Mucosa of descending colon (tissue), 3 donors: ENCODE results near the gene CAMSAP1. TPM values are rescaled to one million over a fixed set of nuclear protein-coding genes. Genes with fewer than 3 reads are reported as not detected.

Source experiments
- ATAC-seq: fragments of 200-7000 bp; cut with Tn5 transposase; one replicate; pipeline ENCODE4 v1.9.1; 2020; ENCODE audit warnings: mild to moderate bottlenecking, moderate library complexity
- DNase-seq, 3 donors: peaks; one replicate each; pipeline ENCODE4 v3.0.0-alpha.2; 2020
- H3K36me3 ChIP-seq: fragments of 200-600 bp; one replicate; pipeline ENCODE4 v1.8.0; 2021; ENCODE audit warnings: low read depth, mild to moderate bottlenecking
- H3K4me1 ChIP-seq: fragments of 200-600 bp; one replicate; pipeline ENCODE4 v1.8.0; 2021; ENCODE audit warnings: low read depth, mild to moderate bottlenecking
- H3K4me3 ChIP-seq: fragments of 200-600 bp; one replicate; pipeline ENCODE4 v1.8.0; 2021; ENCODE audit warnings: mild to moderate bottlenecking
- H3K9me3 ChIP-seq: fragments of 200-600 bp; one replicate; pipeline ENCODE4 v1.8.0; 2021; ENCODE audit warnings: mild to moderate bottlenecking
- CTCF ChIP-seq: fragments of 200-600 bp; IDR thresholded peaks from one replicate; pipeline ENCODE4 v1.8.0; 2022; ENCODE audit warnings: antibody characterized with exemption, mild to moderate bottlenecking
- intact Hi-C, 2 donors: fragments of 100-400 bp; cut with DNase I in 1 of 2; cut with micrococcal nuclease in 1 of 2; formaldehyde crosslinking; loops; one replicate each; pipeline versions ENCODE4 v1.11.0 to v1.11.1; 2022; cut with DNase I, micrococcal nuclease
- total RNA-seq, 3 donors: library from RNA; stranded (reverse); fragmentation: NEBNext Ultra II Directional in 2 of 3; extraction: Animal tissue kit (Norgen Biotek cat#: 25700) in 2 of 3; gene quantifications; one replicate each; pipeline versions ENCODE4 v1.2.1 to v1.2.4, GENCODE V29; 2021 to 2023
- donor health status: DM: no; HTN: no; CAD: no; lungs with moderate emphysema.
- donor health status: DM: no; HTN: no; CAD: no.
- donor health status: DM: no; HTN: yes; CAD: no.

The CAMSAP1 gene
- total RNA-seq, 3 donors from 2014 or later, result 11.5 to 37.8 (median 14.3) TPM

- ATAC-seq, result peak; percentile 60
- H3K9me3 ChIP-seq, result no peaks in the 10 kb centered on the region
- DNase-seq, result peak in 2 of 3 donors; percentile 74 to 82
- intact Hi-C loops, result loop anchor here in 1 of 2 donors (10.0 kb wide), 1 partner anchor 260 kb away; no protein-coding TSS in a partner anchor
- H3K4me1 ChIP-seq, result no peaks in the 10 kb centered on the region
- H3K4me3 ChIP-seq, result no peak overlapping the region
- peak; percentile 81 for TF ChIP-seq CTCF
- no peaks in the 10 kb centered on the region for H3K36me3 ChIP-seq
These were observed 42.8 kb downstream of the CAMSAP1 start for GRCh38 chr9:135864447-135865049.

DNA sequence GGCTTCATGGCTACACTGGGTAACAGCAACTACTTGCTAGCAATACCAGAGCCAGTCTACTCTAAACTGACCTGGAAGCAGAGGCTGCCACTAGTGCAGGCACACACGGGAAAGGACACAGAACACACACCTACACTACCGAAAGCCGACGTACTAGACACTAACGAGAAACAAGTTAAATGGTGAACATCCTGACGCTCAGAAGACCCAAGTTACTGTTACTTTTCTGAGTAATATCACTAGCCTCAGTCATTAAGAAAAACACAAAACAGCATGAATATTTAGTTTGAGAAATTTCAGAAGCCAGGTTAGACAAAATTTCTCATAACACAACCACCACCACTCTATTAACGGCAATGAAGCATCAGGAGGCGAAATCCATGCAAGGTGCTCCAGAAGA, 44.5 kb downstream of the CAMSAP1 start:
- no peak for ATAC-seq
- Histone ChIP-seq H3K4me1 (no peaks in the 10 kb centered on the region), H3K36me3 (no peaks in the 10 kb centered on the region), H3K9me3 (no peaks in the 10 kb centered on the region), H3K4me3 (no peak overlapping the region)
- no peak for DNase-seq
- no peak for TF ChIP-seq CTCF
- intact Hi-C loops, result loop anchor here in 1 of 2 donors (10.0 kb wide), 1 partner anchor 262 kb away; no protein-coding TSS in a partner anchor

GRCh38 chr9:135858491-135859185, 48.7 kb downstream of the CAMSAP1 start:
- ATAC-seq (no peak), DNase-seq (no peak)
- TF ChIP-seq CTCF, result no peak
- intact Hi-C loops, result no loop called here
- no peaks in the 10 kb centered on the region for H3K36me3 ChIP-seq
- no peak overlapping the region for H3K4me3 ChIP-seq
- no peaks in the 10 kb centered on the region for H3K4me1 ChIP-seq
- H3K9me3 ChIP-seq, result no peaks in the 10 kb centered on the region

DNA sequence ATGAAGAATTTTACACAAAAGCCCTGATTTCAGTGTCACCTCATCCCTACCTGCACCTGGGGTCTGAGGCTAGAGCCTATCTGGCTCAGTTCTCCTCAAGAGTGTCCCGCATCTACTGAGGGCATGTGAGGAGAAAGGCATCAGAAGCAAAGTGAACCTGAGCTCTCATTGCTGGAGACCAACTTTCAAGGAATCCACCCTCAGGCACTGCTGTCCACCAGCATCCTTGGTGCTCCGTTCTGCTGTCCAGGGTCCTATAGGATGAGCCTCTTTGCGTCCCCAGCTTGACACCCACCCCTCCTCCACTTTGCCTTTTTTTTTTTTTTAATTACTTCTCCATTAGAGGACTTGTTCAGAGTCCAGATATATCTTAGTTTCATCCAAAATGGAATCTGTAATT, 49.5 kb downstream of the CAMSAP1 start:
- H3K4me1 ChIP-seq, result no peaks in the 10 kb centered on the region
- no peak for TF ChIP-seq CTCF
- ATAC-seq, result no peak
- H3K4me3 ChIP-seq, result no peak overlapping the region
- no peaks in the 10 kb centered on the region for H3K9me3 ChIP-seq
- no peaks in the 10 kb centered on the region for H3K36me3 ChIP-seq
- no peak for DNase-seq
- intact Hi-C loops, result no loop called here

DNA sequence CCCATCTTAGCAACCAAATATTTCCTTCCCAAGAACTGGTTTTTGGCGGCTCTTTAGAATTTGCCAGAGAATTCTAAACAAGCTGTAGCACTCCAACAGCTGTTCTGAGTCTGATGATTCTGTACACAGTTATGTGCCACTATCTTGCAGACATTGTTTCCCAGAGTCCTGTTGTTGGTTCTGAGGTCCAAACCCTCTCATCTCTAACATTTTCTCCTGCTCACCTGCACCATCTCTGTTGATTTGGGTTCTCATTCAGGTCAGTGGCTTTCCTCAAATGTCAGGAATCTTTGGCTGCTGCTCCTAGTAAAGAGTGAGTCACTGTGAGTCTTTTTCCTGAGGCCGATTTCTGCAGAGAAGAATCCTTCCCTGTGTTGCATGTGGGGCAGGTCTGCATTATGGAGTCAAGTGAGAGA, 50.0 kb downstream of the CAMSAP1 start:
- no peaks in the 10 kb centered on the region for H3K36me3 ChIP-seq
- TF ChIP-seq CTCF, result no peak
- ATAC-seq (no peak), DNase-seq (no peak)
- intact Hi-C loops, result no loop called here
- no peaks in the 10 kb centered on the region for H3K4me1 ChIP-seq
- no peak overlapping the region for H3K4me3 ChIP-seq
- no peaks in the 10 kb centered on the region for H3K9me3 ChIP-seq
